IMR-90 (cell line): ENCODE data around the gene GRM4. TPM values are rescaled to one million over a fixed set of nuclear protein-coding genes. Genes with fewer than 3 reads are reported as not detected.

Source experiments
- ATAC-seq: fragments of 200-7000 bp; cut with Tn5 transposase; 2 replicates; pipeline ENCODE4 v1.9.1; 2020; ENCODE audit warnings: low read depth, mild to moderate bottlenecking, moderate library complexity
- BruUV-seq: library from RNA; stranded (reverse); fragments of 400-500 nt; replicated peaks from 2 replicates; lab custom pipeline; 2021; lab: Mats Ljungman, UMichigan
- CTCF ChIA-PET: fragments of 300-600 bp; formaldehyde crosslinking; extraction: SDS; loops from one replicate; lab custom pipeline; 2021; ENCODE audit warnings: antibody characterized with exemption; lab: Yijun Ruan, JAX
- POLR2A ChIA-PET: fragments of 300-600 bp; sonication (Branson Sonifier 250); formaldehyde crosslinking; loops from one replicate; lab custom pipeline; 2022; ENCODE audit warnings: antibody characterized with exemption; ENCODE audit not compliant: unreplicated experiment; lab: Charles Lee
- DNase-seq: peaks from one replicate; pipeline ENCODE4 v3.0.0; 2013
- H2AFZ ChIP-seq: replicated peaks from 2 replicates; pipeline ENCODE3; 2013; ENCODE audit warnings: low read length, mild to moderate bottlenecking; ENCODE audit not compliant: poor library complexity
- H2AK5ac ChIP-seq: 2 replicates; pipeline ENCODE4 v1.6.1; 2013; ENCODE audit warnings: low read depth, low read length, inconsistent platforms
- H2AK9ac ChIP-seq: replicated peaks from 2 replicates; pipeline ENCODE3; 2013; ENCODE audit warnings: mild to moderate bottlenecking, low read depth, low read length, moderate library complexity; ENCODE audit not compliant: poor library complexity
- H2BK120ac ChIP-seq: 2 replicates; pipeline ENCODE4 v1.6.1; 2013; ENCODE audit warnings: low read depth, low read length, inconsistent platforms
- H2BK15ac ChIP-seq: 3 replicates; pipeline ENCODE4 v1.6.1; 2013; ENCODE audit warnings: low read depth, low read length, inconsistent platforms
- H2BK20ac ChIP-seq: 2 replicates; pipeline ENCODE4 v1.6.1; 2013; ENCODE audit warnings: low read depth, mild to moderate bottlenecking, inconsistent platforms, low read length, moderate library complexity
- H2BK5ac ChIP-seq: 2 replicates; pipeline ENCODE4 v1.6.1; 2013; ENCODE audit warnings: mild to moderate bottlenecking, low read depth, low read length, inconsistent platforms; ENCODE audit not compliant: poor library complexity, severe bottlenecking
- H3K14ac ChIP-seq: replicated peaks from 2 replicates; pipeline ENCODE4 v1.6.1; 2013; ENCODE audit warnings: low read depth, low read length, inconsistent platforms
- H3K18ac ChIP-seq: 2 replicates; pipeline ENCODE4 v1.6.1; 2013; ENCODE audit warnings: low read depth, low read length, control low read depth
- H3K23ac ChIP-seq: 2 replicates; pipeline ENCODE4 v1.6.1; 2013; ENCODE audit warnings: low read depth, low read length, inconsistent platforms
- H3K27ac ChIP-seq: 2 replicates; pipeline ENCODE4 v1.5.1; 2013; ENCODE audit warnings: mild to moderate bottlenecking, control low read depth, low read length; ENCODE audit not compliant: insufficient read depth
- H3K27me3 ChIP-seq: 2 replicates; pipeline ENCODE4 v1.6.1; 2013; ENCODE audit warnings: low read length; ENCODE audit not compliant: control insufficient read depth, insufficient read depth
- H3K36me3 ChIP-seq: 2 replicates; pipeline ENCODE4 v1.6.1; 2013; ENCODE audit warnings: low read length, mixed read lengths; ENCODE audit not compliant: control insufficient read depth, insufficient read depth
- H3K4ac ChIP-seq: 2 replicates; pipeline ENCODE4 v1.6.1; 2013; ENCODE audit warnings: low read depth, low read length, inconsistent platforms
- H3K4me1 ChIP-seq: 2 replicates; pipeline ENCODE4 v1.6.1; 2013; ENCODE audit warnings: low read length, mixed read lengths; ENCODE audit not compliant: control insufficient read depth, insufficient read depth
- H3K4me2 ChIP-seq: 2 replicates; pipeline ENCODE4 v1.6.1; 2013; ENCODE audit warnings: low read depth, mild to moderate bottlenecking, control low read depth, low read length, moderate library complexity
- H3K4me3 ChIP-seq: 2 replicates; pipeline ENCODE4 v1.5.1; 2013; ENCODE audit warnings: low read depth, mild to moderate bottlenecking, control low read depth, low read length, moderate library complexity; ENCODE audit not compliant: insufficient read depth
- H3K56ac ChIP-seq: 2 replicates; pipeline ENCODE4 v1.6.1; 2013; ENCODE audit warnings: low read length, inconsistent platforms; ENCODE audit not compliant: insufficient read depth; ENCODE audit errors: extremely low read depth
- H3K79me1 ChIP-seq, 2 experiments: 2 replicates each; pipeline ENCODE4 v1.6.1; 2013; ENCODE audit warnings: low read length in 2 of 2, inconsistent platforms in 1 of 2, low read depth in 1 of 2
- H3K9ac ChIP-seq: 2 replicates; pipeline ENCODE4 v1.6.1; 2013; ENCODE audit warnings: low read depth, low read length, control low read depth
- H3K9me1 ChIP-seq: 2 replicates; pipeline ENCODE4 v1.6.1; 2013; ENCODE audit warnings: low read length, inconsistent platforms; ENCODE audit not compliant: insufficient read depth
- H3K9me3 ChIP-seq: 2 replicates; pipeline ENCODE4 v1.6.1; 2013; ENCODE audit warnings: low read length; ENCODE audit not compliant: control insufficient read depth, insufficient read depth
- H4K20me1 ChIP-seq: 2 replicates; pipeline ENCODE4 v1.6.1; 2013; ENCODE audit warnings: low read length, inconsistent platforms; ENCODE audit not compliant: insufficient read depth
- H4K5ac ChIP-seq: 2 replicates; pipeline ENCODE4 v1.6.1; 2013; ENCODE audit warnings: mild to moderate bottlenecking, low read depth, low read length, control low read depth
- H4K8ac ChIP-seq, 2 experiments: 2 replicates each; pipeline ENCODE4 v1.6.1; 2013; ENCODE audit warnings: low read depth in 2 of 2, low read length in 2 of 2, control low read depth in 1 of 2, inconsistent platforms in 1 of 2
- H4K91ac ChIP-seq: 2 replicates; pipeline ENCODE4 v1.6.1; 2013; ENCODE audit warnings: low read depth, low read length, inconsistent platforms; ENCODE audit not compliant: insufficient read depth
- BHLHE40 ChIP-seq: fragments of 150-350 bp; IDR thresholded peaks from 2 replicates; pipeline ENCODE4 v1.6.1; 2016; ENCODE audit warnings: mild to moderate bottlenecking, low read depth, low read length
- ELK1 ChIP-seq: fragments of 150-350 bp; IDR thresholded peaks from 2 replicates; pipeline ENCODE4 v1.6.1; 2016; ENCODE audit warnings: low read depth, mild to moderate bottlenecking, low read length, moderate library complexity, borderline replicate concordance
- FOS ChIP-seq: fragments of 150-350 bp; IDR thresholded peaks from 2 replicates; pipeline ENCODE4 v1.6.1; 2016; ENCODE audit warnings: low read depth, low read length
- MAZ ChIP-seq: IDR thresholded peaks from 2 replicates; pipeline ENCODE4 v1.6.1; 2012; ENCODE audit warnings: low read depth, mild to moderate bottlenecking, low read length, improper control_type of control experiment, moderate library complexity, borderline replicate concordance
- NFE2L2 ChIP-seq: fragments of 150-350 bp; IDR thresholded peaks from 2 replicates; pipeline ENCODE4 v1.6.1; 2016; ENCODE audit warnings: low read depth, mild to moderate bottlenecking, low read length
- POLR2A ChIP-seq: IDR thresholded peaks from 2 replicates; pipeline ENCODE4 v1.6.1; 2012; ENCODE audit warnings: mild to moderate bottlenecking, low read depth, low read length
- RAD21 ChIP-seq: IDR thresholded peaks from 2 replicates; pipeline ENCODE4 v1.6.1; 2012; ENCODE audit warnings: low read length, improper control_type of control experiment
- RCOR1 ChIP-seq: IDR thresholded peaks from 2 replicates; pipeline ENCODE4 v1.6.1; 2012; ENCODE audit warnings: mild to moderate bottlenecking, low read length, improper control_type of control experiment; ENCODE audit not compliant: insufficient replicate concordance
- RFX5 ChIP-seq: IDR thresholded peaks from 2 replicates; pipeline ENCODE4 v1.8.0; 2012; ENCODE audit warnings: low read depth, mild to moderate bottlenecking, low read length, moderate library complexity
- SMC3 ChIP-seq: fragments of 150-350 bp; IDR thresholded peaks from 2 replicates; pipeline ENCODE4 v1.6.1; 2016; ENCODE audit warnings: low read depth, mild to moderate bottlenecking, antibody characterized with exemption, low read length, moderate library complexity
- WGBS, 2 experiments: methylation state at CpG; one replicate each; pipeline versions ENCODE4 v1.1.5 to v1.1.7; 2013; ENCODE audit warnings: missing lambda C conversion rate in 2 of 2; ENCODE audit not compliant: insufficient read length in 1 of 2; ENCODE audit errors: extremely low coverage in 2 of 2; 5-methylcytosine and 5-hydroxymethylcytosine counted together
- dilution Hi-C: fragments of 300-500 bp; cut with HindIII; formaldehyde crosslinking; loops from one replicate; pipeline ENCODE4 v1.14.3; 2018; ENCODE audit warnings: low sequenced_read_pairs; ENCODE audit not compliant: unreplicated experiment
- in situ Hi-C: fragments of 300-500 bp; cut with MboI; formaldehyde crosslinking; loops from 3 replicates; pipeline ENCODE4 v1.14.3; 2019; ENCODE audit warnings: low sequenced_read_pairs, inconsistent platforms, mixed read lengths
- intact Hi-C: fragments of 100-400 bp; cut with micrococcal nuclease; formaldehyde crosslinking; loops from 2 replicates; pipeline ENCODE4 v1.10.0; 2022
- polyA plus RNA-seq, 3 experiments: library from polyadenylated mRNA; depleted of rRNA; stranded (reverse); fragments of >200 nt; gene quantifications; 2 replicates each; pipeline ENCODE4 v1.2.3, GENCODE V29; 2012; ENCODE audit warnings: low replicate concordance in 1 of 3
- total RNA-seq: library from RNA; depleted of rRNA; stranded (reverse); fragments of >200 nt; gene quantifications from 2 replicates; pipeline ENCODE4 v1.2.3, GENCODE V29; 2012
- TF ChIP-seq, protein P1 (sequence below): conservative IDR thresholded peaks from 2 replicates; pipeline ENCODE4 v1.5.1; 2012; ENCODE audit warnings: mild to moderate bottlenecking, low read depth, low read length, improper control_type of control experiment

GRM4 gene
- total and polyA plus RNA-seq, 2 of the 4 experiments (the other 2 are of a cell fraction) = 0.02 TPM; not detected in 1

DNA sequence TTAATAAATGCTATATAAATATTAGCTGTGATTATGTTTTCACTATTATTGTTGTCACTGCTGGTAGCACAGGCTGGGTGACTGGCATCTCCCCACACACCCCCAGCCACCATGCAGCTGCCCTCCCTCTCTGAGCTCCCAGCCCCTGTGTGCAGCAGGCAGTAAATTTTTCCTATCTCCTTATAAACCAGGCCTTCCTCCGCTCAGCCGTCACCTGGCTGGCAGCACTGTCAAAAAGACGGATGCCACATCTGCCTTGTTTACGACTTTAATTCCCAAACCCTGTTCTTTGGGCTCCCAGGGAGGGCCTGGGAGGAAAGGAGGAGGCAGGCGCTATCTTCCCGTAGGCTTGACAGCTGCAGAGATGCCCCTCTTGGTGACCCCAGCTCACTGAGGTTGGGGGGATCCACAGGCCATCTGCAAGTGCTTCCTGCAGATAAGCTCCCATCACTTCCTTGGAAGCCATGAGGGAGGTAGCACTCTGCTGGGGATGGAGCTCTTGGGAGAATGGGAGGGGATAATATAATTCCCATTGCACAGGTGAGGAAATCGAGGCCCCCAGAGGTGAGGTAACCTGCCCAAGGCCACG lies 94.5 kb downstream of the GRM4 start (continued):
- TF ChIP-seq, protein P1, sequence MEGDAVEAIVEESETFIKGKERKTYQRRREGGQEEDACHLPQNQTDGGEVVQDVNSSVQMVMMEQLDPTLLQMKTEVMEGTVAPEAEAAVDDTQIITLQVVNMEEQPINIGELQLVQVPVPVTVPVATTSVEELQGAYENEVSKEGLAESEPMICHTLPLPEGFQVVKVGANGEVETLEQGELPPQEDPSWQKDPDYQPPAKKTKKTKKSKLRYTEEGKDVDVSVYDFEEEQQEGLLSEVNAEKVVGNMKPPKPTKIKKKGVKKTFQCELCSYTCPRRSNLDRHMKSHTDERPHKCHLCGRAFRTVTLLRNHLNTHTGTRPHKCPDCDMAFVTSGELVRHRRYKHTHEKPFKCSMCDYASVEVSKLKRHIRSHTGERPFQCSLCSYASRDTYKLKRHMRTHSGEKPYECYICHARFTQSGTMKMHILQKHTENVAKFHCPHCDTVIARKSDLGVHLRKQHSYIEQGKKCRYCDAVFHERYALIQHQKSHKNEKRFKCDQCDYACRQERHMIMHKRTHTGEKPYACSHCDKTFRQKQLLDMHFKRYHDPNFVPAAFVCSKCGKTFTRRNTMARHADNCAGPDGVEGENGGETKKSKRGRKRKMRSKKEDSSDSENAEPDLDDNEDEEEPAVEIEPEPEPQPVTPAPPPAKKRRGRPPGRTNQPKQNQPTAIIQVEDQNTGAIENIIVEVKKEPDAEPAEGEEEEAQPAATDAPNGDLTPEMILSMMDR = no peak
- no peak for TF ChIP-seq FOS

- Histone ChIP-seq H3K27ac (no peak overlapping the region), H2AFZ (no peak overlapping the region), H2BK15ac (no peak overlapping the region), H3K36me3 (no peaks in the 10 kb centered on the region), H2BK5ac (no peak overlapping the region), H3K9me1 (no peaks in the 10 kb centered on the region), H3K79me1 (no peaks in the 10 kb centered on the region), H3K27me3 (peaks cover 59% of the 10 kb centered on the region), H4K91ac (no peak overlapping the region), H3K56ac (no peak overlapping the region), H3K9me3 (no peaks in the 10 kb centered on the region), H4K5ac (no peak overlapping the region), H2AK9ac (no peak overlapping the region), H2AK5ac (no peak overlapping the region), H3K4me3 (no peak overlapping the region), H2BK120ac (no peak overlapping the region), H3K14ac (no peak overlapping the region), H3K4me2 (no peak overlapping the region), H3K9ac (no peak overlapping the region), H2BK20ac (no peak overlapping the region), H4K20me1 (no peaks in the 10 kb centered on the region), H3K18ac (no peak overlapping the region), H3K4me1 (no peaks in the 10 kb centered on the region), H3K4ac (no peak overlapping the region), H3K23ac (no peak overlapping the region), H4K8ac (no peak overlapping the region)
- ATAC-seq (no peak), DNase-seq (no peak)
- intact Hi-C loops = no loop called here
- BruUV-seq = no TSS peak
- TF ChIP-seq ELK1 (no peak), RAD21 (no peak), RCOR1 (no peak), SMC3 (no peak), MAZ (no peak), NFE2L2 (no peak), POLR2A (no peak), BHLHE40 (no peak), RFX5 (no peak), FOS (no peak)
- TF ChIP-seq, protein P1 = no peak
- no CpG with 5 or more reads among the region's 5 CpGs for WGBS, 2 experiments
- ChIA-PET CTCF (no interaction called here), POLR2A (no interaction called here)
- in situ Hi-C loops = no loop called here
- dilution Hi-C loops = no loop called here
Measured at GRCh38 chr6:34050691-34051090, 95.2 kb downstream of the GRM4 start.
